ENCODE measurements around the gene PRKN.

- TF ChIP-seq CTCF (conservative IDR thresholded peaks at IDR 0.05 in 1 of 2, IDR thresholded peaks at IDR 0.05 in 1 of 2; ENCODE audit: low read depth in 1 of 2, low read length in 2 of 2) (no peak), EZH2 (IDR thresholded peaks at IDR 0.05; ENCODE audit: low read length, missing control alignments) (no peak)
These were observed 155.3 kb downstream of the PRKN start for GRCh38 chr6:162572240-162572639.

Measured in fibroblast of lung (primary cell).